ENCODE measurements around the gene SLC6A3. TPM values are rescaled to one million over a fixed set of nuclear protein-coding genes. Genes with fewer than 3 reads are reported as not detected.

Gene SLC6A3
- total RNA-seq, 1 experiment from 2014 or later, result 0.74 TPM

DNA sequence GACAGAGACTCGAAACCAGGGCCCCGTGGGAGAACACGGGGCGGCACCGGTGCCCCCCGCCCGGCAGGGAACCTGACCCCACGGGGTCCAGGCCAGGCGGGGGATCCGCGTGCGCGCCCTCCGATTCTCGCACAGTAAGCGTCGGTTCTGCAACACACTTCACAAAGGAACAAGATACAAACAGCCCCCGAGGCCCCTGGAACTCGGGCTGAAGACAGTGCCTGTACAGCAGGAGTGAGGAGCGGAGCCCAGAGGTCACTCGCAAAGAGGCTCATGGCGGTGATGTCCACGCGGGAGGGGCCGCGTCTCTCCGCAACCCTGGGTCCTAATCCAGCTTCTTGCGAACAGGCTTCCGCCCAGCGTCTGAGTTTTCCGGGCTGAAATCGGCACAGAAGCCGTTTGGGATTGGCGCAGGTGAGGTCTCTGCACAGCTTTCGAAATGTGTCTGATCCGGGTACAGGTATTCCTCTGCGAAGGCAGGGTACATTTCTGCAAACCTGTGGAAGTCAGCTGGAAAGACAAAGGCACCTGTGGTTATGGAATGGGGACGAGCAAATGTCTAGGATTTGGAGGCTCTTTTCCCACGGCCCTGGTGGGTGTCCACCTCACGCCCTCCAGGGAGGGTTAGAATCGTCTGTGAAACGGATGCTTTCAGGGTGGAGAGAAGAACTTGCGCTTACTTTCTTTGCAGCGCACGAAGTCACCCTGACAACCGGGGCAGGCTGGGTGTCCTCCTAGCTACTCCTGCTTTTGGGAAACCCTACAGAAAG lies 18.3 kb upstream of the SLC6A3 start (continued):
- TF ChIP-seq, protein P1, sequence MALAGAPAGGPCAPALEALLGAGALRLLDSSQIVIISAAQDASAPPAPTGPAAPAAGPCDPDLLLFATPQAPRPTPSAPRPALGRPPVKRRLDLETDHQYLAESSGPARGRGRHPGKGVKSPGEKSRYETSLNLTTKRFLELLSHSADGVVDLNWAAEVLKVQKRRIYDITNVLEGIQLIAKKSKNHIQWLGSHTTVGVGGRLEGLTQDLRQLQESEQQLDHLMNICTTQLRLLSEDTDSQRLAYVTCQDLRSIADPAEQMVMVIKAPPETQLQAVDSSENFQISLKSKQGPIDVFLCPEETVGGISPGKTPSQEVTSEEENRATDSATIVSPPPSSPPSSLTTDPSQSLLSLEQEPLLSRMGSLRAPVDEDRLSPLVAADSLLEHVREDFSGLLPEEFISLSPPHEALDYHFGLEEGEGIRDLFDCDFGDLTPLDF (CRISPR knock-in tag; IDR thresholded peaks at IDR 0.05), result no peak
- no peak for TF ChIP-seq IRF2 (CRISPR knock-in tag; IDR thresholded peaks at IDR 0.05; ENCODE audit: borderline replicate concordance, low read depth)

DNA sequence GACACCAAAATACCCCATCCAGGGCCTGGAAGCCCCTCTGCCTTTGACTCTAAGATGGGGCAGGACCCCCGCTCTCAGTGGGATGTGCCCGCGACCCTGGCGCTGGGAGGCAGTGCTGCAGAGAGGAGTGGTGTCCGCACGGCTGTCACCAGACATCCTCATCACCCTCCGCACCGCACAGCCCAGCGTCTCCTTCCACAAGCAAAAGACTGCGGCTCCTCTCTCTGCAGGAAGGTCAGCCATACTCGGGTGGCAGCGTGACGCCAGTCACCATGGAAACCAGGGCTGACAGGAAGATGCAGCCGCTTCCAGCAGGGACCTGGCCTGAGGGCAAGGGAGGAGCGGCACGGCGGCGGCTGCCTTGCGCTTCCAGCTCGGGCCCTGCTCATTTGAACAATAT lies 17.1 kb upstream of the SLC6A3 start:
- POLR2A ChIA-PET, result no interaction called here
- no peaks in the 10 kb centered on the region for H3K27me3 Mint-ChIP-seq (ENCODE audit: low read depth)
- no peaks in the 10 kb centered on the region for H3K4me1 Mint-ChIP-seq
- CTCF ChIA-PET, result no interaction called here
- H3K4me3 Mint-ChIP-seq, result no peak overlapping the region
- H3K36me3 Mint-ChIP-seq, result peaks cover 81% of the 10 kb centered on the region
- ATAC-seq (no peak), DNase-seq (ENCODE audit: low spot score) (peak; percentile 6)
- H3K27ac Mint-ChIP-seq, result no peak overlapping the region
- TF ChIP-seq, protein P2, sequence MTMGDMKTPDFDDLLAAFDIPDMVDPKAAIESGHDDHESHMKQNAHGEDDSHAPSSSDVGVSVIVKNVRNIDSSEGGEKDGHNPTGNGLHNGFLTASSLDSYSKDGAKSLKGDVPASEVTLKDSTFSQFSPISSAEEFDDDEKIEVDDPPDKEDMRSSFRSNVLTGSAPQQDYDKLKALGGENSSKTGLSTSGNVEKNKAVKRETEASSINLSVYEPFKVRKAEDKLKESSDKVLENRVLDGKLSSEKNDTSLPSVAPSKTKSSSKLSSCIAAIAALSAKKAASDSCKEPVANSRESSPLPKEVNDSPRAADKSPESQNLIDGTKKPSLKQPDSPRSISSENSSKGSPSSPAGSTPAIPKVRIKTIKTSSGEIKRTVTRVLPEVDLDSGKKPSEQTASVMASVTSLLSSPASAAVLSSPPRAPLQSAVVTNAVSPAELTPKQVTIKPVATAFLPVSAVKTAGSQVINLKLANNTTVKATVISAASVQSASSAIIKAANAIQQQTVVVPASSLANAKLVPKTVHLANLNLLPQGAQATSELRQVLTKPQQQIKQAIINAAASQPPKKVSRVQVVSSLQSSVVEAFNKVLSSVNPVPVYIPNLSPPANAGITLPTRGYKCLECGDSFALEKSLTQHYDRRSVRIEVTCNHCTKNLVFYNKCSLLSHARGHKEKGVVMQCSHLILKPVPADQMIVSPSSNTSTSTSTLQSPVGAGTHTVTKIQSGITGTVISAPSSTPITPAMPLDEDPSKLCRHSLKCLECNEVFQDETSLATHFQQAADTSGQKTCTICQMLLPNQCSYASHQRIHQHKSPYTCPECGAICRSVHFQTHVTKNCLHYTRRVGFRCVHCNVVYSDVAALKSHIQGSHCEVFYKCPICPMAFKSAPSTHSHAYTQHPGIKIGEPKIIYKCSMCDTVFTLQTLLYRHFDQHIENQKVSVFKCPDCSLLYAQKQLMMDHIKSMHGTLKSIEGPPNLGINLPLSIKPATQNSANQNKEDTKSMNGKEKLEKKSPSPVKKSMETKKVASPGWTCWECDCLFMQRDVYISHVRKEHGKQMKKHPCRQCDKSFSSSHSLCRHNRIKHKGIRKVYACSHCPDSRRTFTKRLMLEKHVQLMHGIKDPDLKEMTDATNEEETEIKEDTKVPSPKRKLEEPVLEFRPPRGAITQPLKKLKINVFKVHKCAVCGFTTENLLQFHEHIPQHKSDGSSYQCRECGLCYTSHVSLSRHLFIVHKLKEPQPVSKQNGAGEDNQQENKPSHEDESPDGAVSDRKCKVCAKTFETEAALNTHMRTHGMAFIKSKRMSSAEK (CRISPR knock-in tag; IDR thresholded peaks at IDR 0.05; ENCODE audit: borderline replicate concordance), result no peak
- TF ChIP-seq GABPB1 (CRISPR knock-in tag; IDR thresholded peaks at IDR 0.05) (no peak), CBFB (CRISPR knock-in tag; IDR thresholded peaks at IDR 0.05; ENCODE audit: low read depth) (no peak), RELA (CRISPR knock-in tag; IDR thresholded peaks at IDR 0.05; ENCODE audit: borderline replicate concordance) (no peak), NFE2L1 (CRISPR knock-in tag; IDR thresholded peaks at IDR 0.05) (no peak), FOXJ3 (CRISPR knock-in tag; IDR thresholded peaks at IDR 0.05; ENCODE audit: borderline replicate concordance) (no peak), SMAD4 (CRISPR knock-in tag; IDR thresholded peaks at IDR 0.05) (no peak), ATF1 (CRISPR knock-in tag; IDR thresholded peaks at IDR 0.05) (no peak), TCF7 (CRISPR knock-in tag; IDR thresholded peaks at IDR 0.05; ENCODE audit: low read depth) (no peak)
- TF ChIP-seq, protein P1 (CRISPR knock-in tag; IDR thresholded peaks at IDR 0.05), result no peak
- TF ChIP-seq, protein P3, sequence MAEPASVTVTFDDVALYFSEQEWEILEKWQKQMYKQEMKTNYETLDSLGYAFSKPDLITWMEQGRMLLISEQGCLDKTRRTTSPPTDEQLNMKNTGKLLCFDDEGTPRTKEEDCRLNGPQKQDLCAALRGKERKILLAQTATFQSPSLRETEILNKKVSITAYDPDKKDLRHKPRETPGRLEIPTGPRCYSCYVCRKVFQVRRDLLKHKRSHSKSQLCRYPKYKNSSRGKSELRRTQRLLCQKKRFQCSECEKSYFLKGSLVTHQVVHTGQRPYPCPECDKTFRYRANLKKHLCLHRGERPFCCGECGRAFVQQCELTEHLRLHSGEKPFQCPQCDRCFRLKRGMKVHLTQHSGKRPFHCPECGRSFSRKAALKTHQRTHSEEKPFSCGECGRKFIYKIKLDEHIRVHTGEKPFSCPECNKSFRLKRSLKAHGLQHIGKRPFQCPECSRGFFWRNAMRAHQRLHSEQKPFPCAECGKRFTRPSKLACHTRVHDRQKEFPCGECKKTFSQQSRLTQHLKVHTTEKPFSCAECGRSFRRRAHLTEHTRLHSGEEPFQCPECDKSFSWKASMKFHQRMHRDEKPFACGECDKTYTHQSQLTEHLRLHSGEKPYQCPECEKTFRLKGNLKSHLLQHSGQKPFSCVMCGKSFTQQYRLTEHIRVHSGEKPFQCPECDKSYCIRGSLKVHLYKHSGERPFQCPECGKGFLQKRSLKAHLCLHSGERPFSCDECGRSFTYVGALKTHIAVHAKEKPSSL (CRISPR knock-in tag; conservative IDR thresholded peaks at IDR 0.05), result no peak
- TF ChIP-seq, protein P4, sequence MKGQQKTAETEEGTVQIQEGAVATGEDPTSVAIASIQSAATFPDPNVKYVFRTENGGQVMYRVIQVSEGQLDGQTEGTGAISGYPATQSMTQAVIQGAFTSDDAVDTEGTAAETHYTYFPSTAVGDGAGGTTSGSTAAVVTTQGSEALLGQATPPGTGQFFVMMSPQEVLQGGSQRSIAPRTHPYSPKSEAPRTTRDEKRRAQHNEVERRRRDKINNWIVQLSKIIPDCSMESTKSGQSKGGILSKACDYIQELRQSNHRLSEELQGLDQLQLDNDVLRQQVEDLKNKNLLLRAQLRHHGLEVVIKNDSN (CRISPR knock-in tag; IDR thresholded peaks at IDR 0.05), result no peak
- TF ChIP-seq, protein P5, sequence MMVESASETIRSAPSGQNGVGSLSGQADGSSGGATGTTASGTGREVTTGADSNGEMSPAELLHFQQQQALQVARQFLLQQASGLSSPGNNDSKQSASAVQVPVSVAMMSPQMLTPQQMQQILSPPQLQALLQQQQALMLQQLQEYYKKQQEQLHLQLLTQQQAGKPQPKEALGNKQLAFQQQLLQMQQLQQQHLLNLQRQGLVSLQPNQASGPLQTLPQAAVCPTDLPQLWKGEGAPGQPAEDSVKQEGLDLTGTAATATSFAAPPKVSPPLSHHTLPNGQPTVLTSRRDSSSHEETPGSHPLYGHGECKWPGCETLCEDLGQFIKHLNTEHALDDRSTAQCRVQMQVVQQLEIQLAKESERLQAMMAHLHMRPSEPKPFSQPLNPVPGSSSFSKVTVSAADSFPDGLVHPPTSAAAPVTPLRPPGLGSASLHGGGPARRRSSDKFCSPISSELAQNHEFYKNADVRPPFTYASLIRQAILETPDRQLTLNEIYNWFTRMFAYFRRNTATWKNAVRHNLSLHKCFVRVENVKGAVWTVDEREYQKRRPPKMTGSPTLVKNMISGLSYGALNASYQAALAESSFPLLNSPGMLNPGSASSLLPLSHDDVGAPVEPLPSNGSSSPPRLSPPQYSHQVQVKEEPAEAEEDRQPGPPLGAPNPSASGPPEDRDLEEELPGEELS (CRISPR knock-in tag; IDR thresholded peaks at IDR 0.05), result no peak
- H3K9me3 Mint-ChIP-seq, result peaks cover 34% of the 10 kb centered on the region
